PFSK-1 (cell line): ENCODE results near the gene SLC9A3.

Experiments used
- FOXP2 ChIP-seq: optimal IDR thresholded peaks from 2 replicates; pipeline ENCODE3; 2011; ENCODE audit warnings: borderline replicate concordance, control low read depth, inconsistent platforms; ENCODE audit not compliant: insufficient read depth; ENCODE audit errors: extremely low read length, extremely low read depth
- POLR2AphosphoS5 ChIP-seq: IDR thresholded peaks from 2 replicates; pipeline ENCODE4 v1.6.1; 2012; ENCODE audit warnings: low read depth, mild to moderate bottlenecking, control low read depth, low read length, moderate library complexity
- SIN3A ChIP-seq: IDR thresholded peaks from 2 replicates; pipeline ENCODE4 v1.6.1; 2012; ENCODE audit warnings: mild to moderate bottlenecking, low read length, moderate library complexity, borderline replicate concordance; ENCODE audit not compliant: insufficient read depth
- TAF1 ChIP-seq: IDR thresholded peaks from 2 replicates; pipeline ENCODE4 v1.6.1; 2012; ENCODE audit warnings: low read length, control low read depth, borderline replicate concordance; ENCODE audit not compliant: insufficient read depth
- TF ChIP-seq, protein P1 (sequence below), 2 experiments: IDR thresholded peaks; 2 replicates each; pipeline versions ENCODE4 v1.6.1 to v1.8.0; 2011 to 2012; ENCODE audit warnings: low read depth in 2 of 2, low read length in 2 of 2, control low read depth in 1 of 2, inconsistent platforms in 1 of 2, mild to moderate bottlenecking in 1 of 2, moderate library complexity in 1 of 2; ENCODE audit not compliant: insufficient read depth in 1 of 2

DNA sequence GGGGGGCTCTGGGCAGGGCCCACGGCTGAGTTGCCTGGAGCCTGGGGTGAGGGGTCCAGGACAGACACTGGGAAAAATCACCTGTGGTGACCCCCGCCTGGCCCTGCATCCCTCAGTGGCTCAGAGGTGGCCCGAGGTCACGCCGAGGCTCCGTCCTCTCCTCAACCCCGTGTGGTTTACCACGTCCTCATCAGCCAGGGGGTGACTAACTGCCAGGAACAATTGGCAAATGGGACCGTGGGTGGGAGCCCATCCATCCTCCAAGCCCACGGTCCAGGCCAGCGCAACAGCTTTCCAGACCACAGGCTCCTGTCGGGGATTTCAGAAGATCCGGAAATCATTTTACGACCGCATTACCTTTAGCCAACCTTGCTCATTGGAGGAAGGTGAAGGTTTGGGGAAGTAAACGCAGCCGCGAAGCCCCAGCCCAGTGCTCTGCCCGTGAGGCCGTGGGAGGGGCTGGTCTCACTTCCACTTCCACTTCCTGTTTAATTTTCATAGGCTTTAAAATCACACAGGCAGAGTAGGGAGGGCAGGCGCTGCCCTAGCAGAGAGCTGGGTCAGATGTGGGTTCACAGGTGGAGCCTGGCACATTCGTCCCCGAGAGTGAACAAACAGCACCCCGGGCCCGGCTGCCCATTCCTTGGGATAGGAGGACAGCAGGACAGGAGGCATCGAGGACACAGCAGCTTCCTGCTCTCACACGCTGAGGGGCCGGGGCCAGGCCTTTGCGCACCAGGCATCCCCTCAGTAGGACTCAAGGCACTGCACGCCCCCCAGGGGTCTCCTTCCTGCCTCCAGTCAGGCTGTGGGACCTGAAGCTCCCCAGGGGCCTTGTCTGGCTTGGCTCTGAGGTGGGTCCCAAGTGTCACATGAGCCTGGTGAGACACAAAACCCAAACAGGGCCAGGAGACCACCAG lies 19.8 kb upstream of the SLC9A3 start:
- TF ChIP-seq, protein P1, sequence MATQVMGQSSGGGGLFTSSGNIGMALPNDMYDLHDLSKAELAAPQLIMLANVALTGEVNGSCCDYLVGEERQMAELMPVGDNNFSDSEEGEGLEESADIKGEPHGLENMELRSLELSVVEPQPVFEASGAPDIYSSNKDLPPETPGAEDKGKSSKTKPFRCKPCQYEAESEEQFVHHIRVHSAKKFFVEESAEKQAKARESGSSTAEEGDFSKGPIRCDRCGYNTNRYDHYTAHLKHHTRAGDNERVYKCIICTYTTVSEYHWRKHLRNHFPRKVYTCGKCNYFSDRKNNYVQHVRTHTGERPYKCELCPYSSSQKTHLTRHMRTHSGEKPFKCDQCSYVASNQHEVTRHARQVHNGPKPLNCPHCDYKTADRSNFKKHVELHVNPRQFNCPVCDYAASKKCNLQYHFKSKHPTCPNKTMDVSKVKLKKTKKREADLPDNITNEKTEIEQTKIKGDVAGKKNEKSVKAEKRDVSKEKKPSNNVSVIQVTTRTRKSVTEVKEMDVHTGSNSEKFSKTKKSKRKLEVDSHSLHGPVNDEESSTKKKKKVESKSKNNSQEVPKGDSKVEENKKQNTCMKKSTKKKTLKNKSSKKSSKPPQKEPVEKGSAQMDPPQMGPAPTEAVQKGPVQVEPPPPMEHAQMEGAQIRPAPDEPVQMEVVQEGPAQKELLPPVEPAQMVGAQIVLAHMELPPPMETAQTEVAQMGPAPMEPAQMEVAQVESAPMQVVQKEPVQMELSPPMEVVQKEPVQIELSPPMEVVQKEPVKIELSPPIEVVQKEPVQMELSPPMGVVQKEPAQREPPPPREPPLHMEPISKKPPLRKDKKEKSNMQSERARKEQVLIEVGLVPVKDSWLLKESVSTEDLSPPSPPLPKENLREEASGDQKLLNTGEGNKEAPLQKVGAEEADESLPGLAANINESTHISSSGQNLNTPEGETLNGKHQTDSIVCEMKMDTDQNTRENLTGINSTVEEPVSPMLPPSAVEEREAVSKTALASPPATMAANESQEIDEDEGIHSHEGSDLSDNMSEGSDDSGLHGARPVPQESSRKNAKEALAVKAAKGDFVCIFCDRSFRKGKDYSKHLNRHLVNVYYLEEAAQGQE (IDR thresholded peaks at IDR 0.05; ENCODE audit: insufficient read depth in 1 of 2, low read depth in 2 of 2, low read length in 2 of 2), result no peak
- no peak for TF ChIP-seq SIN3A
- no peak for TF ChIP-seq POLR2AphosphoS5
- no peak for TF ChIP-seq TAF1
- no peak for TF ChIP-seq FOXP2
